G401.6 (cell line): ENCODE results near the gene UPP2.

Experiments used
- FAIRE-seq: peaks from 2 replicates; lab custom pipeline; 2012; peaks lifted over from hg19 to GRCh38; lab: Jason Lieb, UNC

The UPP2 gene

DNA sequence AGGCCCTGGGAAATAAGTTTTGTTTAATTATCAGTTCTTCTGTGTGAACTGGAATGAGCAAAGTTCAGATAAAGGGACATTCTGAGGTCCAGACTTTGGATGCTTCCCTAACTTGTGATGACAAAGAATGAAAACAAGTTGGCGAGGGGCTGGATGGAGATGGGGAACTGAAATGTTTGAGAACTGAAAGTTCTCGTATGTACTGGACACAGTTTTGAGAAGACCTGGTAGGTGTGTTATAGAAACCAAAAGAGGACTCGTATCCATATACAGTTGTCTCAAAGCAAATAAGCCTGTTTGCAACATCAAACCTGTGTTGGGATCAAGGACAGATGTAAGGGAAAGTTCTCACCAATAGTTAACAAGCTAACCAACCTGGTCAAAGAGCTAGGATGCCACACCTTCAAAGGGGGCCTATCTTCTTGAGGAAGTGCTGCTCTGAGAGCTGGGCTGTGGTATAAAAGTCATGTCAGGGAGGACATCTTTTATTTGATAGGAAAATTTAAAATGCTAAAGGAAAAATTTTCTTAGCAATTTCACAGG lies at the start of gene UPP2:
TSS of gene UPP2 (plus strand) at position 493 of the 543 bp plus-strand sequence. CDS start 188 bp downstream, outside the sequence.
- FAIRE-seq, result no peak

DNA sequence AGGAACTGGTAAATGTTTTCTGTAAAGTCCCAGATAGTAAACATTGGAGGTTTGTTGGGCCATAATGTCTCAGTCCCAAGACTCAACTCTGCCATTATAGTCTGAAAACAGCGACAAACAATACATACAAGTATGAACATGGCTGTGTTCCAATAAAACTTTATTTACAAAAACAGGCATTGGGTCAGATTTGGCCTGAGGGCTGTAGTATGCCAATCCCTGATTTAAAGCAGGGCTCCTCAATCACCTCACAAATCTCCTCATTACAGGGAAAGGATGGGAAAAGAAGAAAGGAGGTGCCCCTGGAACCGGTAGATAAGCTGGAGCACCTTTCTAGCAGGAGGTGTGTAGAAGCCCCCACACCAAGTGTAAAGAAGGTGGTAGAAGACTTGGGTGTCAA lies 48.9 kb upstream of the UPP2 start:
- FAIRE-seq, result no peak

DNA sequence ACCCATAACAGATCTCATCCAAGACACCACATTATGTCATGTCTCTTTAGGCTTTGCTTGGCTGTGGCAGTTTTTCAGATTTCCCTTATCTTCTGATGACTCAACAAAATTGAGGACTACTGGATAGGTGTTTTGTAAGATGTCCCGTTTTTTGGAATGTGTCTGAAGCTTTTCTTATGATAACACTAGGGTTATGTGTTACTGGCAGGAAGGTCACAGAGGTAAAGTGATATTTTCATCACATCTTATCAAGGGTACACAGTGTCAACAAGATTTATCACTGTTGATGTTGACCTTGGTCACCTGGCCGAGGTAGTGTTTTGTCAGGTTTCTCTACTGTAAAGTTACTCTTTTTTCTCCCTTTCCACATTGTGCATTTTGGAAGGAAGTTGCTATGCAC lies 44.8 kb upstream of the UPP2 start:
- no peak for FAIRE-seq

DNA sequence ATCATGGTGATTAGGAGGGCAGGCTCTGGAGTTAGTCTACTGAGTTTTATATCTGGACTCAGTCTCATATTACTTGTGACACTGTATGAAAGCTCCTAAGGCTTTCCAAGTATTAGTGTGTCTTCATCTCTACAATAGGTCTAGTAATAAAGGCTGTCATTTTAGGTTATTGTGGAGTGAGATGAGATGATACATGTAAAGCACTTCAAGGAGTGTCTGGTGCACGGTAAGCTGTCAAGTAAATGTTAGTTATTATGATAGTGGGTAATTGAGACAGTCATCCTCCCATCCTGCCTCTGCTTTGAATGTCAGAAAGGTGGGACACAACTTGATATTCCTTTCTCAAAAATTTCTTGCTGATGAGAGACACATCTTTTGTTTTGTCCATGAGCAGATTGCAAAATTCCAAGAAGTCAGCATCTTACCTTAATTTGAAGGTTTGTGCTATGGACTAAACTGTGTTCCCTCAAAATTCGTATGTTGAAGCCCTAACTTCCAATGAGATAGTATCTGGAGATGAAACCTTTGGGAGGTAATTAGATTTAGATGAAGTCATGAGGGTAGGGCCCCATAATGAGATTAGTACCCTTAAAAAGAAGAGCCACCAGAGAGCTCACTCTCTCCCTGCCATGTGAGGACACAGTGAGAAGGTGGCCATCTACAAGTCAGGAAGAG lies 41.4 kb upstream of the UPP2 start:
- FAIRE-seq, result no peak

DNA sequence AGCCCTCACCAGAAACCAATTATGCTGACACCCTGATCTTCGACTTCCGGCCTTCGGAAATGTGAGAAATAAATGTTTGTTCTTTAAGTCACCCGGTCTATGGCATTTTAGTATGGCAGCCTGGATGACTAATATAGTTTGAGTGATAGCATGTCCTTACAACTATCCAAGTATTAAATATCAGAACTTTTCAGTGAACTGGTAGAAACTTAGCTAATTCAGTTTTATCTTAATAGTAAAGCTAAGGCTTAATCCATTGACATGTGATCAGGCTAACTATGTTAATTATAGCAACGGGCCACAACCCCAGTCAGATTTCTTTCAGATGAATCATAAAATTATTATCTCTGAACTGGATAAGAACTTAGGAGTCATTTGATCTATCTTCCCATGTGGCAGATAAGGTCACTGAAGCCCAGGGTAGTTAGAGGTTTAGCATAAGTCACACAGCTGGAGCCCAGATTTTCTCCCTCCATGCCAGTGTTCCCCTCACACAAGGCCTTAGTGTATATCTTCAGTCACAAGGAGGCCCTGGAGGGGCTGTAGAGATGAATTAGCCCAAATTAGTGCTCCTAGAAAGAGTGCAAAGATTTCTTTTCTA lies 40.7 kb upstream of the UPP2 start:
- no peak for FAIRE-seq

DNA sequence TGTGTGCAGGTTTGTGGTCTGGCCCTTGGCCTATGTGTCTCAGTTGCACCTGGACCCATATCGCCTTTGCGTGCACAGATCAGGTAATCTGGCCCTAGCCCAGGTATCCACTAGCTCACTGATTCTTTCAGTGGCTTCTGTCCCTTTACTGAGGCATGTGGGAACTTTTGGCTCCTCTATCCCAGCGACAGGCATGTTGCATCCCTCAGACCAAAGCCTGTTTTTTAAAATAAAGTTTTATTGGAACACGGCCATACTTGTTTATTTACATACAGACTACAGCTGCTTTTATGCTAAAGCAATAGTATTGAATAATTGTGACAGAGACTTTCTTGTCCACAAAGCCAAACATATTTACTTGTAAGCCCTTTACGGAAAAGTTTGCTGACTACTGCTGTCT lies 39.9 kb upstream of the UPP2 start:
- FAIRE-seq, result no peak

DNA sequence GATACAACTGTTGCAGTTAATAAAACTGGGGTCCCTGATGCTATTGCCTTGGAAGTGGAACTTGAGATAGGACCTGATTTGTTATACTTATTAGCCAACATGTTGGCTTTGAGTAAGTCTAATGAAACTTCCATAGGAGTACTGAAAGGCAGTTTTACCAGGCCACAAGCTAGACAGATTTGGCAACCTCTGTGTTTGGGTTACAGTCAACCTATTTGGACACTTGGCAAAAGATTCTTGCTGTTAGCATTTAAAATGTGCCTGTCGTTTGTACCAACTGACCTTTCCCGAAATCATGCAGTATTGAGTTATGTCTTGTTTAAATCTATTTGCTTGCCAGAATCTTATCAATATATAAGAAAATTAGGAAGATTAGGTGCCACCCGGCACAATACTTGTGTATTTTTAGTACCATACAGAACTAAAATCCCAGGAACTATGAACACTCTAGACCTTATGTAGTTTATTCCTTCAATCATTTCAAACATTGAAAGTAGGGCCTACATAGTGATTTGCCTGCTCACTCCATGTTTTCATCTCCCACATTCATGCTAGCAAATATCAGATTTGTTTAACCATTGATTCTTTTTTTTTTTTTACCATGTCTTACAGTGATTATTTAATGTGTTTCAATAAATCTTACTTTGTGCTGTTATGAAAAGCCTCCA lies 35.5 kb upstream of the UPP2 start:
- no peak for FAIRE-seq

DNA sequence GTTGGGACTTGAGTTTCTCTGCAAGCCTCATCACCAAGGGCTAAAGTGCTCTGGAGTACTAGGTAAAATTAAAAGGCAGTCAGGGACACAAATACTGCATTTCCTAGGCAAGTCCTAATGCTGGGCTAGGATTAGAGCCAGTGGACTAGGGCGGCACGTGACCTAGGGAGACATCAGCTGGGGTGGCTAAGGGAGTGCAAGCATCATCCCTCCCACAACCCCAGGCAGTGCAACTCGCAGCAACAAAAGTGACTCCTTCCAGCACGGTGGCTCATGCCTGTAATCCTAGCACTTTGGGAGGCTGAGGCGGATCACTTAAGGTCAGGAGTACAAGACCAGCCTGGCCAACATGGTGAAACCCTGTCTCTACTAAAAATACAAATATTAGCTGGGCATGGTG lies 30.7 kb upstream of the UPP2 start:
- FAIRE-seq, result no peak

DNA sequence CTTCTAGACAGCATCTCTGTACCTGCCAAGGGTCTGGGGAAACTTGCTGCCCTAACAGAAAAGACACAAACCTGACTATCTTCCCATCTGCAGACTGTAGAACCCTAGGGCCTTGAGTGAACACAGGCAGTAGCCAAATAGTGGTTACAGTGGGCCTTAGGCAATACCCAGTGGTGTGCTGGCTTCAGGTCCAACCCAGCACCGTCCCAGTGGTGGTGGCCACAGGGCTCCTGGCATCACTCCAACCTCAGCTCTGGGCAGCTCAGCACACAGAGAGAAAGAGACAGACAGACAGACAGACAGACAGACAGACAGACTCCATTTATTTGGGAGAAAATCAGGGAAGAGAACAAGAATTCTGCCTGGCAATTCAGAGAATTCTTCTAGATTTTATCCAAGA lies 29.3 kb upstream of the UPP2 start:
- no peak for FAIRE-seq

DNA sequence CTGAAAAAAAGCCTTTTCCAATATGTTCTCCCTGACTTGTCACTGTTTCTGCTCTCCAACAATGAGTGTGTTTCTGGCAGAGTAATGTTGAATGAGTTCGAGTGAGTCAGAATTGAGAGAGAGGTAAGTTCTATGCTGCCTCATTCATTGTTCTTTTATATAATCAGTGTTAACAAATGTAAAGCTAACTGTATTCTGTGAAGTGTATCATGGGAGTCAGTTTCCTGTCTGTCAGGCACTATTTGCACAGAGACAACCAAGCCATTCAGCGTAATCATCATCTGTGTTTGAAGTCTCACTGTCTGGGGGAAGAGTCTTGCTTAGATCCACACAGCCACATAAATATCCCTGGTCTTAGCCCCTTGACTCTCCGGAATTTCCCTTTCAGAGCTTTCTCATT lies 22.0 kb upstream of the UPP2 start:
- no peak for FAIRE-seq

DNA sequence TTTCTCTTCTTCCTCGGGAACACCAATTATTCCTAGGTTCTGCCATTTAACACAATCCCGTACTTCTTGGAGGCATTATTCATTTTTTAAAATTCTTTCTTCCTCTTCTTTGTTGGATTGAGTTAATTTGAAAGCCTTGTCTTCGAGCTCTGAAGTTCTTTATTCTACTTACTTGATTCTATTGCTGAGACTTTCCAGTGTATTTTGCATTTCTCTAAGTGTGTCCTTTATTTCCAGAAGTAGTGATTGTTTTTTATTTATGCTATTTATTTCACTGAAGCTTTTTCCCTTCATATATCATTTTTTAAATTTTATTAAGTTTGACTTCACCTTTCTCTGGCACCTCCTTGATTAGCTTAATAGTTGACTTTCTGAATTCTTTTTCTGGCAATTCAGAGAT lies 13.6 kb upstream of the UPP2 start:
- FAIRE-seq, result no peak

DNA sequence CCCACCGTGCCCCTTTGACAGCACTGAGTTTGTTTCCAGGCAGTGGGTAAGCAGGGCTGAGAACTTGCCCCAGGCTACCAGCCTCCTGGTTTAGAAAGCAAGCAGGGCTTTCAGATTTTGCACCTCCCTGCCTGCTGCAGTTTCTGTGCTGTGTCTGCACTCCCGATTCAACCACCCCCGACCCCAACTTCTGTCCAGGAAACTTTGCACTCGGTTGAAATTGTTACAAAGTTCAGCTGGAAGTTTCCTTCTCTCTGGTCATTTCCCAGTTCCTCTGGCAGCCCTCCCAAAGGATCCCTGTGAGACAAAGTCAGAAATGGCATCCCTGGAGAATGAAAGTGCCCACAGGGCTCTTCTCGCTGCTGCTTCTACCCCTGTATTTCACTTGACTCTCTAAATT lies 12.4 kb upstream of the UPP2 start:
- no peak for FAIRE-seq

DNA sequence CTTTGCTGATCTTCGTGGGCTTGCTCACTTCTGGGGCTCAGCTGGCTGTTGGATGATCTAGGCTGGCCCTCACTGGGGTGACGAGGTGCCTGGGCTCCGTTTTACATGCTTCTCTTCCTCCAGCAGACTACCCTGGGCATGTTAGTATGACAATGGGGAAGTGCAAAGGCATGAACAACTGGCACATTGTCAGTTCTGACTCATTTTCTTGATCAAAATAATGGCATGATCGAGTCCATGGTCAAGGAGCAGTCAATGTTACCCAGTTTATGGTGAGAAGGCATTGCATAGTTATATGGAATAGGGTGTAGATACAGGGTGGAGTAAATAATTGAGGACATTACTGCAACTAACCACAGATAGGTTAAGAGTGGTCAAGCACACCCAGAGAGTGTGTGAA lies 10.0 kb upstream of the UPP2 start:
- FAIRE-seq, result no peak

DNA sequence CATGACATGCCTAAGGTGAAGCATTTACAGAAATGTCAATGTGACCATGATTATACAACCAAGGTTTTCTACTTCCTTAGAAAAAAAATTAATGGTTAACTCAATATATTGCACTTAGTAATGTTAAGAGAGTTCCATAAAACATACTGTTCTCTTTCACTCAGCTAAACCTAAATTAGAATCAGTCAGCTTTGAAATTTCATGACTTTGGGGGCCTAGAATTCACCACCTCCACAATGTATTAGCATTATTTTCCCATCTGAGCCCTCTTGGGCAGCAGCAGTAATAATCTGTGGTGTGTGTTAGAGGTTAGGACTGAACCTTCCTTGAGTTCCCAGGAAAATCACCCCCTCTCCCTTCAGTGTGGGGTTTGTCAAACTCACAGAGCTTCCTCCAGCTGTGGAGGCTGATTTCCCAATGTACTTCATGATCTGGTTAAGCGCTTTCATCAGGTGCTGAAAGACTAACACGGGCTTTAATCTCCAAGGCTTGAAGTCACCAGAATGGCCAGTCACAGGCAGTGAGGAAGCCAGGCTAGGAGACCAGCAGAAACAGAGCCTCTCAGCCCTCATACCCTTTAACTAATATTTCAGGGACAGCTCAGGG lies 7.1 kb upstream of the UPP2 start:
- FAIRE-seq, result no peak

DNA sequence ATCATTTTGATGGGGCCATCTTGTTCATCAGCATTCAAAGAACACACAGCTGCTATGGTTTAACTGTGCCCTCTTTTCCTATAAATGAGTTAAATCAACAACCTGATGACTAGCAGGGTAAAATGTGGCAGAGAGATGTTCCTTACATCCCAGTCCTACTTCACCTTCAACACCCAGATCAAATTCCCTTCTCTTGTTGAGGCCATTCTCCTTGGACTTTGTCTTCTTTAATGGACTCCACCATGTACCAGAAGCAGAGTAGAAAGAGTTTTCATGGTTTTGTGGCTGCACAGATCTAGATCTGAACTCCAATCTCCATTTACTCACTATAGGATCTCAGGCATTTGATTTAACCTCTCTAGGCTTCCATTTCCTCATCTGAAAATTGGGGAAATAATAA lies 6.4 kb upstream of the UPP2 start:
- FAIRE-seq, result no peak

DNA sequence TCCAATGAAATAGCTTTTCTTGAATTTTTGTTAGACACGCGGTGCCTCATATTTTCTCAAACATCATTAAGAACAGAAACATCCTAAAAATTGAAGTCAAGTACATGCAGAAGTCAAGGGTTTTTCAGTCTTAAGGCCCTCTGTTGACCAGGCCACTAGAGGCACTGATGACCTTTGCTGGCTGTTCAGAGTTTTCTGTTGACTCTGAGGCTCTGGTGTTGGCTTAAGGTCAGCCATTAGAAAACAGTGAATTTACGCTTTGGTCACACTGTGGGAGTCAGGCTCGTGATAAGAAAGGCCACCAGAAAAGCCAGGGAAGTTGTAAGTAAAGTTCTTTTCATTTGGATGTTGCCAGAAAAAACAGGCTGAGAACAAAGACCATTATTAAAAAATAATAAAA lies 5.8 kb upstream of the UPP2 start:
- no peak for FAIRE-seq

DNA sequence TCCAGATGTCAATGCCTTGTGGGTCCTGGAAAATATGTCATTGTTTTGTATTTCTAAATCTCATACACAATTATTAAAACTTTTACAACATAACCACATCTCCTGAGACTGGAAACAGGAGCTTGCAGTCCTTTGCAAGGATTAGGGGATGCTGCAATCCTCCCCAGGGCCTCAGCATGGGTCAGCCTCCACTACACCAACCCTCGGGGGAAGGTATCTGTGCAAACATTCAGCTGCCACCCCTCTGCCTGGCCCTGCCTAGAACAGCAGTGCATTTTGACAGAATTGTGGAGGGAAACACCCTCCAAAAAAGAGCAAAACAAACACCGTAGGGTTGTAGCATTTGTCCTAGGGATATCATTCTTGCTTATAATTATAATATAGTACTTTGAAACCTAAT lies 4.2 kb upstream of the UPP2 start:
- FAIRE-seq, result no peak

DNA sequence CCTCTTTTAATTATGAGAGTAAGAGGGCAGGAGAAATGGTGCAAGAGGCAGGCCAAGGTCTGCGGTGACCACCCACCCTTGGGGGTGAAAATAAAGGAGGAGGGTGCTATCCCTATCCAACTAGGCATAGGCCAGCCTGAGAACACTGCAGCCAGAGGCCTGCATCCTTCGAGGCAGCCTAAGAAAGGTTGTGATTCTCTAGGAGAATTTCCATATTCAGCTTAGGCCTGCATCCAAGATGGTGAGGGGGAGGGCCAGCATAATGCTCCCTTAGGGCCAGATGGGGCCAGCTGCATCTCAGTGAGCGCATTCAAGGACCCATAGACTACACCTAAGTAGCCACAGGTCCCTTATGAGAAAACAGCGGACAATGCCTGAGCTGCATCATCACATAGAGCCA lies 3.5 kb upstream of the UPP2 start:
- no peak for FAIRE-seq

DNA sequence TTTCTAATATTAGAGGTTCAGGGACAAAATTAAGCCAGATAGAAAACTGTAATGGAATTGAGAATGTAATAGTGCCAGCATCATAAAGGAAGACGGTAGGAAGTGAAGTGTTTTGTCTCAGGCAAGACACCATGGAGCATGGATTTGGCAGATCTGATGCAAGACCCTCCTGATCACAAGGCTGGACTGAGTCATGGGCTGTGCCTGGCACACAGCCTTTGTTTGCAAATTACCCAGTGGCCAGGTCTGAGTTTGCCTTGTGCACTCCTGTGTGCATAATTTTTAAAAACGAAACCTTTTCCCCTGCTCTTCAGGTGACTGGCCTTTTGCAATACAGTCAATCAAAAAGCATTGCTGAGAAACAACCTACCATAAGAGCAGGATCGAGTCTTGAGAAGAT lies 2.0 kb upstream of the UPP2 start:
- FAIRE-seq, result no peak

DNA sequence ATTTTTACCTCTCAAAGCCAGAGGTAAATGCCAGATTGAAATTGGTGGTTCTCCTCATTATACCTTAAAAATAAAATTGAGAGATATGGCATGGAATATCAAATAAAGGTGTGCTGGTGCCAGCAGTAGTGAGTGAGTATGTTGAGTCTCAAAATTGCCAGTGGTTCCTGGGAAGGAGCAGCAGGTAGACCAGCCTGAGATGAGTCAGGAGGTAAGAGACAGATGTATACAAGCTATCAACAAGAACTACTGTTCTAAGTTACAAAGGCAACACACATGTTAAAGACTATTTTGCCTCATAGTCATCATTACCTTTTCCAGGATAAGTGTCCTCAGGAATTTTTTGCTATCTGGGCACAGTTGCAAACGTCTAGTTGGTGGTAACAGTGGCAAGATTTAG lies 1.3 kb upstream of the UPP2 start:
- no peak for FAIRE-seq

DNA sequence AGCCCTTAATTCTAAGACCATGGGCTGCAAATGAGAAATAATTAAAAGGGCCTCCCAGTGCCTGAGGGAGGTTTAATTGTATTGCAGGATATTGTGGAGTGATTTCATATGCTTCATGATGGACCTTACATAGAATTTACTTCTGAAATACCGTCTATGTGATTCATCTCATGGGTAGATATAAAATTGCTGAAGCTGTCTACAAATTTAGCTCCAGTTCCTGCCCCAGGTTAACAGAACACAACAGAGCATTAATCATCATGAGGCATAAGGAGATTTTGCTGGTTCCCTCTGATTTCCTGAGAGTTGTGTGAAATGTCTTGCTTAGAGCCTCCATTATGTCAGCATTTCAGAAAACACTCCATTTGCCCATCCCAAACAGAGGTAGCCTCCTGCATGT lies 770 bp downstream of the UPP2 start:
- FAIRE-seq, result no peak

DNA sequence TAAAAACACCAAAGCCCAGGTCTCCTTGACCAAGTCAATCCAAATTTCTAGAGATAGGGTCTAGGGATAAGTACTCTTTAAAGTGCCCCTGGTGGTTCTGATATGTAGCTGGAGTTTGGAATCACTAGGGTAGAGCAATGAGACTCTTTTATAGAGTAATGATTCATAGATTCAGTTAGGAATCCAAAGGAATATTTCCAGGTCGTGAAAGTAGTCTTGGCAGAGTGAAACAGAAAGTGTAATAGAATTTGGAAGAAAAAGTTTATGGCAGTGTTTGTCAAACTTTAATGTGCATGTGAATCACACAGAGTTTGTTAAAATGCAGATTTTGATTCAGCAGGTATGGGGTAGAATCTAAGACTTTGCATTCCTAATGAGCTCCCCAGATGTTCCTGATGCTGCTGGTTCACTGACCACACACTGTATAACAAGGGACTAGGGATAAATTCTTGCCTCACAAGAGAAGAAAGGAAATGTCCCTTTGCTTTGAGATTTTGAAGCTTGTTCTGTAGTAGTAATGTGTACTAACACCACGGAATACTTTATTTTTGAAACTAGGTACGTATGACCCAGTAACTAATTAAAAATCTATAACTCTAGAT lies 1.8 kb downstream of the UPP2 start:
- no peak for FAIRE-seq

DNA sequence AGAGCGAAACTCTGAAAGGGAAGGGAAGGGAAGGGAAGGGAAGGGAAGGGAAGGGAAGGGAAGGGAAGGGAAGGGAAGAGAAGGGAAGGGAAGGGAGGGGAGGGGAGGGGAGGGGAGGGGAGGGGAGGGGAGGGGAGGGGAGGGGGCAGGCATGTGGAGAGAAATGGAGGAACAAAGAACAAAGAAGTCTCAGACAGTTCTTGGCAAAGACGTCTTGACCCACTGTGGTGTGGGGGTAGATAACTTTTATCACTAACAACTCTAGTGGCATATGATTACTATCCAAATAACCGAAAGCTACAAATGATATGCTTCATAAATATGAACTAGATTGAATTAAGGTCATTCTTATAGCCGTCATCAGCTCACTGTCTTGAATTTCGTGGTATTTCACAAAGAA lies 3.2 kb downstream of the UPP2 start:
- no peak for FAIRE-seq
